ENCODE results near the gene ANKRD22.
A peak's percentile ranks its signal among the peaks of the same experiment; 100 is the strongest.
"Not testable (repeated sequence)": the region's sequence is repeated elsewhere in the genome, so short reads cannot be mapped to it uniquely, and the experiment has no call there.

Gene ANKRD22
- 0 to 0.07 reads per million in 2 donors for total RNA-seq

DNA sequence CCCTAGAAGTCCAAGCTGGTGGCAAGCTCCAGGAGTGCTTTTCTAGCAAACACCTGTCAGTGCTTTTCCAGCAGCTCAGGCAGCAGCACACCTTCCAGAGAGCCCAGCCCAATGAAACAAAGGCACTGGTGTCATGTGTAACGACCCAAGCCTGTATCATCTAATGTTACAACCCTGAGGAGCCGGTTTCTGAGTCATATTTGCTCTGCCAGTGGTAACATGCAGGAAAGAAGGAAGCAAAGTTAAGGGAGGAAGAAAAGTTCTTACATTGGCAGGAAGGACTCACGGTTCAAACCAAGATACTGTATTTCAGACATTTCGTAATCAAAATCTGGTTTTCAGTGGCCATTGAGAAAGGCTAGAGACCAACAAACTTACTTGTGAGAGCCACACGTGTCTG, at the start of gene ANKRD22:
Gene ANKRD22, minus strand, starts transcription at position 139 of the 400 bp plus-strand sequence. CDS start 237 bp downstream, outside the sequence.
- no peak for DNase-seq

DNA sequence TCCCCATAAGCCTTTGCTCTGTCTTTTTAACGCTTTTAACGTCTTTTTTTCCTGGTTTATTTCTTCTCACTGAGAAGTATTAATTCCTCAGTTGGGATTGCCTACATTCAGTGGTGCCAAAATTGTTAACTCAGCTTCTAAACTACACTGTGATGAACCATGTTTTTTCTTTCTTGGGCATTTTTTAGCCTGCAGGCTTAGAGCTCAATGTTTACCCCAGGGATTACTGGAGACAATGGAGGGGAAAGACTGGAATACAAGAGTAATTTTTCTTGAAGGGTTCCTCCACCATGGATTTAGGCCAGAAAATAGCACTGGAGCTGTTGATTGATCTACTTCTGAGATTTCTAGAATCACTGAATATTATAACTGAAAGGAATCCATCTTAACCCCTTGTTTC, 48.2 kb upstream of the ANKRD22 start:
- DNase-seq, result no peak

DNA sequence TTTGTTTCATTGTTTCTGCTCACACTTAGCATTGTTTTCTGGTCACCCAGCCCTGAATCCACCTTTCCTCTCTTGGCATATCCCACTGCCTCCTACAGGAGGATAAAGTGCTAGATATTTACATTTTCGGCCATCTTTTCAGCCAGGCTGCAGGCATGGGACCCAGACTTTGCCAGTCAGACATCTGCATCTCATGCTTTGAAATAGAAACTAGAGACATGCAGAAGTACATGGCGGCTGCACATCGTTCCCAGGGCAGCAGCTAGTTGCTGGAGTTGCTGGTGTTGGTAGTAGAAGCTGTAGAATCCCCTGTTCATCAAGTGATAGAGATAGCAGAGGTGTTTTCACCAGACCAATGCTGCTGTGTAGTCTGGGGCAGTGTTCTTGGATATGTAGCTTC, 47.1 kb upstream of the ANKRD22 start:
- no peak for DNase-seq

DNA sequence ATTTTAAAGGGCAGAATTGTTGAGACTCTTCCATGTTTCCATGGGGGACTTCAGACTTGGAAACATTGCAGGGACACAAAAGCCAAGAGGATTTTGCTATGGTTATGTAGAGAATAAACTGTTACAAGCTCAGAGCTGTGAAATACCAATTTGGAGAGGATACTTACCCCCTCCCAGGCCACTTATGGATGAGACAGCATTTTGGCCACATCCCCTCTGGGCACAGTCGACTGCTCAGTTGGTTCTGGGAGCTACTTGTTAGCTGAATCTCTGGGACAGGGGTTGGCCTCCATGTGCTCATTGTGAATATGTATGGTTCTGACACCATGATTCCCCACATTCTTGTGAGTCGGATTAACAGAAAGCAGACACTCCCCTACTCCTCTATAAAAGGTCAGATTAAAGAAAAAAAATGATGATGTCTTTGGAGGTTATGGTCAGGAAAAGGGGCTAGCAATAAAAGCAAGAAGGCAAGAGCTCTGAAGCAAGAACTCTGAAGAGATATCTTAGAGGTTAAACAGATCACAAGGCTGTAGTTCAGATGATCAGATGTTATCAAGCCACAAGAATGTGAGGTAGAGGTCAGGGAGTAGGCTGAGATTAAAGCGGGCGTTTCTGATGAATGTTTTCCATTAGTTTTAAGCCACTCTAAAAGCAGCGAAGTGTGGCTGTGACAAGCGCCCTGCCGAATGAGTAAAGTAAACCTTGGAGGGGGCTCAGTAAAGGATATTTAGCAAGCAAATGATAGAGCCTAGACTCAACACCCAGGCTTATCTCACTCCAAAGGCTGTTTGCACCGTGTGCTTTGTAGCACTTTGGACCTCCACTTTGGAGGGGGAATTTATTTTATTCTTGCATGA, 45.6 kb upstream of the ANKRD22 start:
- no peak for DNase-seq

DNA sequence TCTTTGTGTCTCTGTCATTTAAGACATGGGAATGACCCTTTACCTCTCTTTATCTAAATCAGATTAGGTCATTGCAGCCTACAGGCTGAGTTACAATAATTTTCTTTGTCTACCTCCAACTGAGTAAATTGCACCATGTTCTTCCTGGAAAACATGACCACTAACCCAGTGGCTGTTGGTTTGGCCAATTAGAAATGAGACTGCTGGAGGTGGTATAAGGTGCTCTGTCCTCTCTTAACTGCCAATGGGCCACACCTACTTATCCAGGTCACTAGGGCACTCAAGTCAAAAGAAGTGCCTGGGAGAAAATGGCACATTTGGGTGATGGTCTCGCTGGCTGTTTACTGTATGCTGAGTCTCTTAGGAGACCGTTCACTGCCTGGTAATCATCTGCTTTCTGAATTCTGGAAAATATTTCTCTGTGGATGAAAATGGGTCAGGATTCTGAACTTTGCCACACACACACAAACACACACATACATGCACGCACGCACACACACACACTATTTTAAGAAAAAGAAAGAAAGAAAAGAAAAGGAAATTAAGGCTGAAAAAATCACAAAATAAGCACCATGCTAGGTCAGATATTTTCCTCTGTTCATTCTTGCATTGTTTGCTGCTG, 44.8 kb upstream of the ANKRD22 start:
- DNase-seq, result no peak

DNA sequence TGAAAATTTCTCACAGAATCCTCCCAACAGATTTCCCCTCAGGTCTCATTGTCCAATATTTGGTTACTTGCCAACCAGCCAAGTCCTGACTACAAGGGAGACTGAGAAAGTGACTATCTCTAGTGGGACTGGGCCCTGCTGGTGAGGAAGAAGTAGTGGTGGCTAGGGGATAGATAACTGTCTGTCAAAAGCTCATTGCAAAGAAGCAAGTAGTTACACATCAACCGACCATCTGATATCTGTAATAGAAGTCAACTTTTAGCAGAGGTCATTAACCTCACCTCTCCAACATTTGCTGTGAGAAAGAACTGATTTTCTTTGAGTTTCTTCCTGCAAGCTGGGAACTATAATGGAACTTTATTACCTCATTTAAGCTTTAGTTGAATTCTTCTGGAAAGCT, 43.6 kb upstream of the ANKRD22 start:
- no peak for DNase-seq

DNA sequence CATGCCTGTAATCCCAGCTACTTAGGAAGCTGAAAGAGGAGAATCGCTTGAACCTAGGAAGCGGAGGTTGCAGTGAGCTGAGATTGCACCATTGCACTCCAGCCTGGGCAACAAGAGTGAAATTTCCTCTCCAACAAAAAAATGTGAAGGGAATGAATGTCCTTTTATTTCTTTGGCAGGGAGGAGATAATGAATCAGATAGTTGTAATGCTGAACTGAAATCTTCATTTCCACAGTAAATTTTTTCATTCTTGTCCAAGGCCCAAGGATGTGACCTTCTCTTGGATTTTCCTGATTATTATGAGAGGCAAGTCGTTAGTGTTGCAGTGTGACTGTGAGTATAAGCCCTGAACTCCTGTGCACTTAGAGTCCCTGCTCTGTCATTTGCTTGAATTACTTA, 42.0 kb upstream of the ANKRD22 start:
- no peak for DNase-seq

DNA sequence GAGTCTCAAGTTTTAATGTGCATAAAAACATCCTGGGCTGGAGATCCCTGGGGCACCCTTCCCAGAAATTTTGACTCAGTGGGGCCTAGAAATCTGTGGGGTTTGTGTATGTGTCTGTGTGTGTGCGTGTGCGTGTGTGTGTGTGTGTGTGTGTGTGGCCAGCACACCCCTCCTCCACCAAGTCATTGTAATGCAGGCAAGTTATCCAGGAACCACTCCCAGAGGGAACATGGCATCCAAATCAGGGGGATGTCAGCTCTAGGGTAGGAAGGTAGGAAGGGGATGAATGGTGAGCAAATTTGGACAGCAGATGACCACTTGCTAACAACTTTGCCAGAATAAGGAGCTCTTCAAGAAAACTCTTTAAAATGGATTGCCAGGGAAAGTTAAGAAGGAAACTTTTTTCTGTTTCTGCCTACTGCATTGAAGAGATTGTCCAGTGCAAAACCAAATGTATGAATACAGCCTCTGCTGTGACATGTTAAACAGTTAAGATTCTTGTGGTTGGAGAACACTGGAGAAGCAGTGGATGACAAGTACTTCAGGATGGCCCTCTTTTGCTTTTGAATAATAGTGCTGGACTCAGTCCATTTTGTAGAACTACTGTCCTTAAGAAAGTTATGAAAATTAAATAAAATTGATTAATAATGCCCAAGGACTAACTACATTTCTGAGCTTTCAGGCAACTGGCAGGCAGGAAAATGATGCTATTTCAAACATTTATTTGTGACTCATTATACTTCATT, 40.8 kb upstream of the ANKRD22 start:
- DNase-seq, result no peak

DNA sequence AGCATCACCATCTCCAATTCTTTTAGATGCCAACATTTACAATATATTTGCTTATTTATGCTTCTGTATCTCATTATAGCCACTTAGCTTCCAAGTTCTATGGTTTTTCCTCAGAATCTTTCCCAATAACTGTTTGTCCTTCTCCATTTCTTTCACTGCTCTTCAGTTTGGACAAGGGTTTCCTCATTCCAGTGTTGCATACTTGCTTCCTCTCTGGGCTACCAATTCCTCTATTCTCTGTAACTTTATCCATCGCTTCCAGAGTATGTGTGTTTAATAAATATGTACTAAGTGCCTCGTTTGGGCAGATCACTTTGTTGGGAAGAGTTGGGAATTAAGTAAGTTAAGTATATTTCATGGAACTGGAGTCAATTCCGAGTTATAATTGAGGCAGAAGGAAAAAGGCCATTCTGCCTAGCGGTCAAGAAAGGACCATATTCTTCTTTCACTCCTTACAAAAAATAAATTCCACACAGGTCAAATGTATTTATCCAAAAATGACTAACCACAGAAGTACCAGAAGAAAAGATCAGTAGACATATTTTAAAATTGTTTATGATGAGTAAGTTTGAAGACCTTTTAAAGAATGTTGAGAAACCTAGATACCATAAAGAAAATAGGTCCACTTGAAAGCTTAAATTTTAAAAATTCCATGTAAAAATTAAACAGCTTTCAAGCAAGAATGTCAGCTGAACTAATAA, 39.2 kb upstream of the ANKRD22 start:
- no peak for DNase-seq

DNA sequence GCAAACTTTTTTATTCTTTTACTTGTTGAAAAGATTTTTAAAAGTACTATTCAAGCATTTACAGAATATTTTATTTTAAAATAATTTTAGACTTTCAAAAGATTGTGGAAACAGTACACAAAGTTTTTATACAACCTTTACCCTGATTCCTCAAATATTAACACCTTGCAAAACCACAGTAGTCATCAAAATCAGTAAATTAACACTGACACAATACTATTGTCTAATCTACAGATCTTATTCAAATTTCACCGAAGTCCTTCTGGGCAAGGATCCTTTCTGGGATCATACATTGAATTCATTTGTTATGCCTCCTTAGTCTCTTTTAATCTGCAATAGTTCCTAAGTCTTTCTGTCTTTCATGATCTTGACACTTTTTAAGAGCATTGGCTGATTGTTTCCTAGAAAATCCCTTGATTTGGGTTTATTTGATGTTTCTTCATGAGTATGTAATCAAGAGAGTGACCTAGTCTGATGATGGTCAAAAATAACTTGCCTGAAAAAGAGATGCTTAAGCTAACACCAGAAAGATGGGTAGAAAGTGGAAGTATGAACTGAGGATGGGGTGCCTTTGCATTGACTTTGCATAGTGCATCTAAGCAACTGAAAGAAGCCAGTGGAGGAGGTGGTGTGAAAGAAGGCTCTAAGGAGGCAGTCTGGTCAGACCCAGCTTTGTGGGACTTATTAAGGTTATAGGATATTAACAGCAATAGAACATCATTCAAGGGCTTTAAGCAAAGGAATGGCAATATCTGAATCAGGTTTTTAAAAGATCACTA, 38.1 kb upstream of the ANKRD22 start:
- DNase-seq, result no peak

DNA sequence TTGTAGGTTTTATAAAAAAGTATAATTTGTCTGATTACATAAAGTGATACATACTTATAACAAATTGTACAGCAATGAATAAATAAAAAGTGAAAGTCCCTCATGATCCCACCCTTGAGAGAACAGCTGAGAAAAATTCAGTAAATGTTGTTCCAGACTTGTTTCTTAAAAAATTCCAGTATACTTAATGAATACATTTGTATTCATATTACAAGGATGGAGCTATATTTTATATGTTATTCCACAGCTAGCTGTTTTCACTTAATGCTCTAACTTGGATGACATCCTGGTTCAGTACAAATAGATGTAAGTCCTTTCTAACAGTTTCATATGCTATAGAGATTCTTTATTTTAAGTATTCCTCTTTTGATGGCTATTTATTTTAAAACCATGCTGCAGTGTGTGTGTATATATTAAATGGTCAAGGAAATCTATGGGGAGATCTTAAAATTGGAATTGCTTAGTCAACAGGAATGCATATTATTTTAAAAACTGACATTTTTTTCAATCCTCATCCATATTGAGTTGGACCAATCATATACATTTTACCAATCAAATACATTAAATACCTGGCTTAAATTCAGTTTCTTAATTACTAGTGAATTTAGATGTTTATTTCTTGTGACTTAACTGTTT, 37.3 kb upstream of the ANKRD22 start:
- DNase-seq, result no peak

DNA sequence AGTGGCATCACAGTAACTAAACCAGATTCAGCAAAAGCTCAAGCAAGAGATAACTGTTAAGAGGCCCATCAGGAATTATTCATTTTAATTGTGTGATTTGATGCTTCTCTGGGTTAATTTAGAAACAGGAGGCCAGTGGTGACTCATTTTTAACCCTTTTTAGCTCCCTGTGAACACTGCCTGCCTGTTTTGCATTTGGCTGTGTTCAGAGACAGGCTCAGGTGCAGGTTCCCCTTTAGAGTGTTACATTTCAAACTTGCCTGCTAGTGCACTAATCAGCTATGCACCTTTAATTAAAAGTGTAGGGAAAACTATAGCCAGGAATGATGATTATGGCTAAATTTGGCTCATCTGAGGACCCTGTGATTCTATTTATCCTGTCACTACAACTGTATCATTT, 34.9 kb upstream of the ANKRD22 start:
- no peak for DNase-seq

DNA sequence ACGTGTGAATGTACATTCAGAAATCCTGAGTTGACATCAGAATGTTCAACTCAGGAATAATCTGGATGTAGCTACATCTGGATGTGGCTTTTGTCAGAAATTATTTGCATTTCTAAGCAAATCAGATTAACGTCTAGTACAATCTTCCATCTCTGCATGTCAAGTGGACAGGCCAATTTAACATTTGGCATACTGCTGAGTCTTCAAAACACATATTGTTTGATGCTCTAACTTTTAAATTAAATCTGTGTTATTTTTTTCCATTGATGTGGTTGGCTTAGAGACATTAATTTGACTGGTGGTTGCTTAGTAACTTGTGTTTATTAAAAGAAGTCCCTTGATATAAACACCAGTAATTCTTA, 31.8 kb upstream of the ANKRD22 start:
- no peak for DNase-seq

DNA sequence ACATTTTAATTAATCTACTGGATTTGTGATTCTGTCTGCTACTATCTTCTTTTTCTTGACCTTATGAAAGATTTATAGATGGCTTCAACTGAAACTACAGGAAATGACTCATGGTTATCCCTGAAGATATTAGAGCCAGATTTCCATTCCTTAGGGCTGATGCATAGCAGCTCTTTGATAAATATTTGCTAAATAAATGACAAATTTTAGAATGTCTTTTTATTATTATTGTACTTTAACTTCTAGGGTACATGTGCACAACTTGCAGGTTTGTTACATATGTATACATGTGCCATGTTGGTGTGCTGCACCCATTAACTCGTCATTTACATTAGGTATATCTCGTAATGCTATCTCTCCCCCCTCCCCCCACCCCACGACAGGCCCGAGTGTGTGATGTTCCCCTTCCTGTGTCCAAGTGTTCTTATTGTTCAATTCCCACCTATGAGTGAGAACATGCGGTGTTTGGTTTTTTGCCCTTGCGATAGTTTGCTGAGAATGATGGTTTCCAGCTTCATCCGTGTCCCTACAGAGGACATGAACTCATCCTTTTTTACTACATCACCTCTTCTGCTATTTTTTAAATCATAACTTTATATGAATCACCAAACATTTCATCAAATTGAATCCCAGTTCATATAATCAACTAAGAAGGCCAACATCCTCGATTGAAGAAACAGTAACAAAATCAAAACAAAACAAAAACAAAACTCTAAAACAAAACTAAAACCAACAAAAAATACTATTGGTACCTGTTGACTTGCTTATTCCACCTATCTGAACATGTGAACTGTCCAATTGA, 31.2 kb upstream of the ANKRD22 start:
- not testable (repeated sequence) for DNase-seq

DNA sequence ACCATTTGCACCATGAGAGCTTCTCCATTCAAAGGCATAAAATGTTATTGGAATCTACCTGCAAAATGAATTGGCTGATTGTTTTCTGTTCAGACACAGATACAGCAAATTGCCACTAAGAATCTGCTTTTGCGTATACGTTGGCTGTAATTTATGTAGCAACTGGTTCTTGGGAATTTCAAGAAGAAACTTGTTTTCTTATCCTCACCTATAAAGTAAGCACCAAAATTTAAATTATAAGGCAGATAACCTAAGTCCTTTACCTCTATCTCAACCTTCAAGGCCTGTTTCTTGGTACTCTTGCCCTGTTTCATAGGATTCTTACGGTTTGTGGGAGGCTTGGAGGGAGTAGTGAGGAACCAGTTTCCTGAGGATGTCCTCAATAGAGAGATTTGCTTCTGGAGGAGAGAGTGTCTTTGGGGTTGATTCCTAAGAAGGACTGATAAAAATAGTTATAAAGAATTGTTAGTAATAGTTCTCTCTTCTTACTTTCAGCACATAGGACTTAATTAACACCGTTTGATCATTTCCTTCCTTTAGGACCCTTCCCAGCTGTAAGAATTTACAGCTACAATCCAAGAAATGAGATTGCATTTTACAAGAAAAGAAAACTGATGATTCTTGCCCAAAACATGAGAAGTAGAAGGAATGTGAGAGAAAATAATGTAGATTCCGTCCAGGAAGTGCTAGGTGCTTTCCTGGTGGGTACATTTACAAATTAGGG, 30.4 kb upstream of the ANKRD22 start:
- no peak for DNase-seq

DNA sequence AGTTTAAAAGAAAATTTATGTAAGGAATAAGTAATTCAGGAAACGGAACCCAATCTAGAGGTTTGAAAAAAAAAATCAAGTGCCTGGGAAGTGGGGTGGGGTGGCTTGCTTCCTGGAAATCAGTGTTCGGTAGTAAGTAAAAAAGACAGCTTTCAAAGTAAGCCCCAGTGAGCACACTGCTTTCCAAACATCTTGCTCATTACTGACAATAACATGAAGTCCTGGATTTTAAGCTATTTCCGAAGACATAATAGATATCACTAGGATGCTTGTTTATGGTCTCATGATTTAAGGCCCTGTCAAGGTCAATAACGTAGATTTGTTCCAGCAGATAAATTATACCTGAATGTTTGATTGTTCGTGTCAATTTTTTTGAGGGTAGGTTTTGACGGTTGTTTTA, 29.7 kb upstream of the ANKRD22 start:
- no peak for DNase-seq

DNA sequence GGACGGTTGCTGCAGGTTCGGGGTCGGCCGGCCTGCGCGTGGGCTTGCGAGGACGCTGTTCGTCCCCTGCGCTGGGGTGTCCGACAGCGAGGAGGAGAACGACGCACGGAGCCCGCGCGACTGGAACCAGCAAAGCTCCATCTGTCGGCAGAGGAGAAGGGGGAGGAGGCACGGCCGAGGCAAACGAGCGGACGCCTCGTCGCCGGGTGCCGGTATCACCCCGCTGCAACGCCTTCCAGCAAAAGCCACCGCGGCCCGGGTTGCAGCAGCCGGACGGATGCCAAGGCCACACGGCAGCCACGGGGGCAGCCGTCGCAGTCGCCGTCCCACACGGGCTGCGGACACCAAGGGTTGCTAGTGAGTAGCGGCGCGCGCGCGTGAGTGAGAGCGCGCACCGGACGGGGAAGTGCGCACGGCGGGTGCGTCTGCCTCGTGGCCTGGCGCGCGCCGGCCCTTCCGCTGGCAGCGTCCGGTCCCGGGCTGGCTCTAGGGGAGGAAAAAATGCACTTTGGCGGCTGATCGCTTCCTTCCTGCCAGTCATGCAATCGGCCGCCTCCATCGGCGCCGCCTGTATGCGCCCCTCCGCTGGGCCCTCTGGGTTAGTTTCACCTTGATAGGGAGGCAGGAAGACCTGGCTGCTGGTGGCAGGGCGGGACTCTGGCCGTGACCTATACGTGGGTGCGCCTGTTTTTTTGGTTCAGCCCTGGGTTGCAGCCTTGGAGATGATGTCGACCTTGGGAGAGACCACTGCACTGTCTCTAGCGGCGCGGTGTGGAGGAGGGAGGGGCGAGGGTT, 28.8 kb upstream of the ANKRD22 start:
- peak; percentile 46 for DNase-seq

DNA sequence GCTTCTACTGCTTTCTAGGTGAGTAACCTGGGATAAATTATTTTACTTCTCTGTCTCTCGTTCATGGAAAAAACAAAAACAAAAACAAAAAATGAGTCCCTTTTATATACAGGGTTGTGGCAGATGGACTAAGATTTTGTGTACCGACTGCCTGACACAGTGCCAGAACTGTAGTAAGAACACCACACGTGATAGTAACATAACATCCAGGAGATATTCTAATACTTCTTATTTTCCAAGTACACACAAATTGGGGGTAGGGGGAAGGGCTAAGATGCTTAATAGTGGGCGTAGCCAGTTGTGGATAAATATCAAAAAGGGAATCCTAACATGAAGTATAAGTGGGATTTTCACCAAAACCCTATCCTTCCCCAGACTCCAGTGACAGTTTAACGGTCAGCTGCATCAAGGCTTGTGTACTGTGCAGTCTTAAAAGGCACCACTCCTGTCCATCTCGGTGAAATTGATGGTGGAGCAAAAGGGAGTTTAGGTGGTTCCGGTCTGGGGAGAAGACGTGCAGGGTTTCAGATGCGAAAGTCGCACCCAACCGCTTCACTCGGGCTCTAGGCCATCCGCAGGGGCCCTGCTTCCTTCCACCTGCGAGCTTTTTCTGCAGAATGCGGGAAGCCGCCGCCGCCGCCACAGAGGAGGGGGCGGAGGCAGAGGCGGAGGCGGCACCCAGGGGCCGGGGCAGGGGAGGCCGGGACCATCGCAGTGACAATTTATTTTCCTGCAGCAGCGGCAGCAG, 28.1 kb upstream of the ANKRD22 start, which contains the start of gene STAMBPL1:
Gene STAMBPL1, plus strand, starts transcription at position 712 of the 748 bp plus-strand sequence. CDS start 21,464 bp downstream, outside the sequence.
- peak; percentile 60 for DNase-seq
